ENCODE results near the gene BPI.
"Not testable (repeated sequence)": the region's sequence is repeated elsewhere in the genome, so short reads cannot be mapped to it uniquely, and the experiment has no call there.

BPI gene

GRCh38 chr20:38305541-38305940, 1.6 kb downstream of the BPI start:
- no peak for DNase-seq

GRCh38 chr20:38306379-38306778, 2.4 kb downstream of the BPI start:
- no peak for DNase-seq

- peak; percentile 67 to 72 for DNase-seq
Measured at GRCh38 chr20:38307371-38308046, 3.6 kb downstream of the BPI start.

- no peak for DNase-seq
Measured at GRCh38 chr20:38308047-38308438, 4.1 kb downstream of the BPI start.

GRCh38 chr20:38308447-38308846, 4.5 kb downstream of the BPI start:
- DNase-seq = no peak

- no peak for DNase-seq
Measured at GRCh38 chr20:38311091-38311490, 7.1 kb downstream of the BPI start.

GRCh38 chr20:38311491-38311890, 7.5 kb downstream of the BPI start:
- no peak for DNase-seq

GRCh38 chr20:38313676-38314075, 9.7 kb downstream of the BPI start:
- DNase-seq = no peak

- DNase-seq = not testable (repeated sequence)
Measured at GRCh38 chr20:38314350-38314749, 10.4 kb downstream of the BPI start.

GRCh38 chr20:38315290-38315966, 11.5 kb downstream of the BPI start:
- no peak for DNase-seq

- no peak for DNase-seq
Measured at GRCh38 chr20:38316341-38316740, 12.4 kb downstream of the BPI start.

- no peak for DNase-seq
Measured at GRCh38 chr20:38317422-38317821, 13.5 kb downstream of the BPI start.

GRCh38 chr20:38320221-38320620, 16.3 kb downstream of the BPI start:
- no peak for DNase-seq

GRCh38 chr20:38321959-38322598, 18.1 kb downstream of the BPI start:
- peak; percentile 35 to 51 for DNase-seq

GRCh38 chr20:38324159-38324558, 20.2 kb downstream of the BPI start:
- DNase-seq = no peak

- no peak for DNase-seq
Measured at GRCh38 chr20:38325167-38325566, 21.2 kb downstream of the BPI start.

- DNase-seq = no peak
Measured at GRCh38 chr20:38325905-38326304, 21.9 kb downstream of the BPI start.

- no peak for DNase-seq
Measured at GRCh38 chr20:38326309-38326708, 22.4 kb downstream of the BPI start.

- DNase-seq = no peak
Measured at GRCh38 chr20:38330638-38331037, 26.7 kb downstream of the BPI start.

- DNase-seq = no peak
Measured at GRCh38 chr20:38331245-38331644, 27.3 kb downstream of the BPI start.

- no peak for DNase-seq
Measured at GRCh38 chr20:38331814-38332213, 27.9 kb downstream of the BPI start.

- DNase-seq = no peak
Measured at GRCh38 chr20:38334016-38334415, 30.1 kb downstream of the BPI start.

GRCh38 chr20:38336726-38337125, 32.8 kb downstream of the BPI start:
- no peak for DNase-seq

GRCh38 chr20:38337561-38338140, 33.7 kb downstream of the BPI start:
- DNase-seq = peak in 1 of 2 experiments; percentile 19
